ENCODE results near the gene CDHR5. TPM values are rescaled to one million over a fixed set of nuclear protein-coding genes. Genes with fewer than 3 reads are reported as not detected.

CDHR5 gene
- total RNA-seq, 1 donor, result not detected

GRCh38 chr11:614623-615503, 9.9 kb downstream of the CDHR5 start:
- DNase-seq (ENCODE audit: insufficient read length, low spot score, missing footprints), result peak; percentile 85
- peaks cover 31% of the 10 kb centered on the region for H3K36me3 ChIP-seq (ENCODE audit: insufficient read depth, low read length)
- H3K27me3 ChIP-seq (ENCODE audit: insufficient read depth, low read length), result no peaks in the 10 kb centered on the region
- H4K20me1 ChIP-seq (ENCODE audit: insufficient read depth, low read length), result peaks cover 32% of the 10 kb centered on the region
- H3K4me2 ChIP-seq (ENCODE audit: insufficient read depth, low read length), result peak overlapping the region; percentile 97
- H3K27ac ChIP-seq (ENCODE audit: low read depth, low read length), result peak overlapping the region; percentile 83
- H3K4me1 ChIP-seq (ENCODE audit: insufficient read depth, low read length), result peaks cover 10% of the 10 kb centered on the region
- peak overlapping the region; percentile 90 for H3K4me3 ChIP-seq (ENCODE audit: insufficient read depth, low read length)
- H3K79me2 ChIP-seq (ENCODE audit: insufficient read depth, low read length), result no peaks in the 10 kb centered on the region
- TF ChIP-seq CTCF (IDR thresholded peaks at IDR 0.05; ENCODE audit: extremely low read depth, low read depth, low read length), result no peak
- H3K9me3 ChIP-seq (ENCODE audit: low read depth, low read length), result no peaks in the 10 kb centered on the region
- no peak overlapping the region for H2AFZ ChIP-seq (ENCODE audit: low read length)

GRCh38 chr11:614021-614622, 10.6 kb downstream of the CDHR5 start:
- Histone ChIP-seq H2AFZ (ENCODE audit: low read length) (no peak overlapping the region), H3K27ac (ENCODE audit: low read depth, low read length) (peak overlapping the region; percentile 33), H4K20me1 (ENCODE audit: insufficient read depth, low read length) (peaks cover 32% of the 10 kb centered on the region), H3K27me3 (ENCODE audit: insufficient read depth, low read length) (no peaks in the 10 kb centered on the region), H3K4me3 (ENCODE audit: insufficient read depth, low read length) (no peak overlapping the region), H3K9me3 (ENCODE audit: low read depth, low read length) (no peaks in the 10 kb centered on the region), H3K4me2 (ENCODE audit: insufficient read depth, low read length) (no peak overlapping the region), H3K36me3 (ENCODE audit: insufficient read depth, low read length) (peaks cover 38% of the 10 kb centered on the region), H3K4me1 (ENCODE audit: insufficient read depth, low read length) (peaks cover 10% of the 10 kb centered on the region), H3K79me2 (ENCODE audit: insufficient read depth, low read length) (no peaks in the 10 kb centered on the region)
- TF ChIP-seq CTCF (IDR thresholded peaks at IDR 0.05; ENCODE audit: extremely low read depth, low read depth, low read length), result no peak
- peak; percentile 87 for DNase-seq (ENCODE audit: insufficient read length, low spot score, missing footprints)

GRCh38 chr11:613369-613968, 11.3 kb downstream of the CDHR5 start:
- Histone ChIP-seq H3K79me2 (ENCODE audit: insufficient read depth, low read length) (no peaks in the 10 kb centered on the region), H4K20me1 (ENCODE audit: insufficient read depth, low read length) (peaks cover 32% of the 10 kb centered on the region), H3K4me3 (ENCODE audit: insufficient read depth, low read length) (no peak overlapping the region), H3K36me3 (ENCODE audit: insufficient read depth, low read length) (peaks cover 44% of the 10 kb centered on the region), H3K27me3 (ENCODE audit: insufficient read depth, low read length) (no peaks in the 10 kb centered on the region), H2AFZ (ENCODE audit: low read length) (no peak overlapping the region), H3K4me2 (ENCODE audit: insufficient read depth, low read length) (no peak overlapping the region), H3K27ac (ENCODE audit: low read depth, low read length) (no peak overlapping the region), H3K9me3 (ENCODE audit: low read depth, low read length) (no peaks in the 10 kb centered on the region), H3K4me1 (ENCODE audit: insufficient read depth, low read length) (peaks cover 10% of the 10 kb centered on the region)
- peak; percentile 85 for DNase-seq (ENCODE audit: insufficient read length, low spot score, missing footprints)
- no peak for TF ChIP-seq CTCF (IDR thresholded peaks at IDR 0.05; ENCODE audit: extremely low read depth, low read depth, low read length)

- no peak overlapping the region for H3K4me2 ChIP-seq (ENCODE audit: insufficient read depth, low read length)
- DNase-seq (ENCODE audit: insufficient read length, low spot score, missing footprints), result no peak
- peaks cover 49% of the 10 kb centered on the region for H3K36me3 ChIP-seq (ENCODE audit: insufficient read depth, low read length)
- peaks cover 10% of the 10 kb centered on the region for H3K4me1 ChIP-seq (ENCODE audit: insufficient read depth, low read length)
- H4K20me1 ChIP-seq (ENCODE audit: insufficient read depth, low read length), result peaks cover 32% of the 10 kb centered on the region
- H2AFZ ChIP-seq (ENCODE audit: low read length), result no peak overlapping the region
- H3K9me3 ChIP-seq (ENCODE audit: low read depth, low read length), result no peaks in the 10 kb centered on the region
- no peak for TF ChIP-seq CTCF (IDR thresholded peaks at IDR 0.05; ENCODE audit: extremely low read depth, low read depth, low read length)
- H3K4me3 ChIP-seq (ENCODE audit: insufficient read depth, low read length), result no peak overlapping the region
- no peak overlapping the region for H3K27ac ChIP-seq (ENCODE audit: low read depth, low read length)
- H3K79me2 ChIP-seq (ENCODE audit: insufficient read depth, low read length), result no peaks in the 10 kb centered on the region
- no peaks in the 10 kb centered on the region for H3K27me3 ChIP-seq (ENCODE audit: insufficient read depth, low read length)
Measured at GRCh38 chr11:612961-613300, 11.8 kb downstream of the CDHR5 start.

Measured in osteoblast (primary cell).